M059J (cell line): ENCODE data around the gene COL6A3. TPM values are rescaled to one million over a fixed set of nuclear protein-coding genes. Genes with fewer than 3 reads are reported as not detected.

Experiments used
- total RNA-seq: library from RNA; depleted of rRNA; stranded (reverse); fragments of >200 nt; shearing (Covaris generic); gene quantifications from 2 replicates; pipeline ENCODE4 v1.2.3, GENCODE V29; 2014; rRNA removed

COL6A3 gene
- total RNA-seq, 1 experiment from 2014 or later: 2.1 TPM

Other genes starting within 250 kb of the COL6A3 start
- 50.7 and 68.8 TPM in 2 replicates for gene MLPH, start 73.1 kb upstream of the COL6A3 start, total RNA-seq
- not detected in 2 replicates for gene PRLH, start 152.4 kb upstream of the COL6A3 start, total RNA-seq
- 0.30 and 1.8 TPM in 2 replicates for gene RAB17, start 176.6 kb upstream of the COL6A3 start, total RNA-seq
- 12.5 and 29.9 TPM in 2 replicates for gene LRRFIP1, start 213.4 kb upstream of the COL6A3 start, total RNA-seq